GM12864 (cell line): ENCODE results near the gene NKD1.

Source experiments
- DNase-seq: peaks from one replicate; pipeline ENCODE4 v3.0.0-alpha.2; 2011; ENCODE audit warnings: low read depth
- H3K4me3 ChIP-seq: 2 replicates; pipeline ENCODE4 v1.5.1; 2011; ENCODE audit warnings: mild to moderate bottlenecking, low read depth, low read length, control low read depth
- CTCF ChIP-seq: IDR thresholded peaks from 2 replicates; pipeline ENCODE4 v1.5.1; 2011; ENCODE audit warnings: low read depth, mild to moderate bottlenecking, moderate library complexity, low read length, control low read depth, inconsistent platforms; ENCODE audit errors: missing control alignments

NKD1 gene

GRCh38 chr16:50531359-50531758 lies 16.8 kb upstream of the NKD1 start:
- no peak overlapping the region for H3K4me3 ChIP-seq
- DNase-seq: no peak
- TF ChIP-seq CTCF: no peak

DNA sequence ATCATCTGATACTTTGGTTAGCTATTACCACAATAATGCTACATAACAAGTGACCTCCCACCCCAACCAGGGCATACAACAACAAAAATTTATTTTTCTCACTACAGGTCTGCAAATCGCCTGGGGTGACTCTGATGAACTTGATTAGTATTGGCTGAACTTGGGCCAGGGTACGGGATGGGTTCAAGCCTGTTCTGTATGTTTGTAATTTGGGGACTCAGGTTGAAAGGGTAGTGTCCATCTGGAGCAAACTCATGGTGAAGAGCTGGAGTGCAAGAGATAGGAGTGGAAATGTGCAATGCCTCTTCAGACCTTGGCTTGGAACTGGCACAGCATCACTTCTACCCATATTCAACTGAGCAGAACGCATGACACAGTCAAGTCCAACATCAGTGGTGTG lies 16.3 kb upstream of the NKD1 start:
- no peak for DNase-seq
- TF ChIP-seq CTCF: no peak
- no peak overlapping the region for H3K4me3 ChIP-seq

- TF ChIP-seq CTCF: no peak
- DNase-seq: no peak
- no peak overlapping the region for H3K4me3 ChIP-seq
Measured at GRCh38 chr16:50532576-50532975, 15.6 kb upstream of the NKD1 start.

DNA sequence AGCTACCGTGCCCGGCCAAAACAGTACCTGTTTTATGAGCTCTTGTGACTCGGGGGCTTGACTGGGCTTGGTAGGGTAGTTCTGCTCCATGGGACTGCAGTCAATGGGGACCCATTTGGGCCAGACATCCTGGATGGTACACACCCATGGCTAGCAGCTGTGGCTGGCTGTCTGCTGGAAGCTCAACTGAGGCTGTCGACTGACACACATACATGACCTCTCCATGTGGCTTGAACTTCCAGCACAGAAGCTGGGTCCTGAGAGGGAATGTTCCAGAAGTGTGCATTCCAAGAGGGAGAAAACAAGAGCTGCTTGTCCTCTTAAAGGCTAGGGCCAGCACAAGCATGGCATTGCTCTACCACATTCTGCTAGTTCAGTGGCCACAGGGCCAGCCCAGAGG lies 14.9 kb upstream of the NKD1 start:
- no peak overlapping the region for H3K4me3 ChIP-seq
- TF ChIP-seq CTCF: no peak
- no peak for DNase-seq

DNA sequence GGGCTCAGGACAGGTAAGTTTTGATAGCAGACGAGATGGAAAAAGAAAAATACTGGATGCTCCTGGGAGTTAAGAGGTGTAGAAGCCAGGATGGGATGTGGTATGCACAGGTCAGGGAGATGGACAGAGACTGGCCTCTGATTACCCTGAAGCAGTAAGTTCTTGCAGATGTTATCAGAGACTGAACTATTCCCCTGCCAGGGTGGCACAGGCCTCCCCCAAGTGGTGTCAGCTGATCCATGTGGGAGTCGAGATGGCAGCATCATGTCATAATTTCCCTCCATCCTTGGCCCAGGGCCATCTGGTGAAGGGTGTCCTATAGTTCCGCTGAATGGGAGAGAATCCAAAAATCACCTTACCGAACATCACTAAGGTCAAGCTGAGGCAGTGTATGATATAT lies 14.1 kb upstream of the NKD1 start:
- no peak overlapping the region for H3K4me3 ChIP-seq
- no peak for TF ChIP-seq CTCF
- DNase-seq: no peak

DNA sequence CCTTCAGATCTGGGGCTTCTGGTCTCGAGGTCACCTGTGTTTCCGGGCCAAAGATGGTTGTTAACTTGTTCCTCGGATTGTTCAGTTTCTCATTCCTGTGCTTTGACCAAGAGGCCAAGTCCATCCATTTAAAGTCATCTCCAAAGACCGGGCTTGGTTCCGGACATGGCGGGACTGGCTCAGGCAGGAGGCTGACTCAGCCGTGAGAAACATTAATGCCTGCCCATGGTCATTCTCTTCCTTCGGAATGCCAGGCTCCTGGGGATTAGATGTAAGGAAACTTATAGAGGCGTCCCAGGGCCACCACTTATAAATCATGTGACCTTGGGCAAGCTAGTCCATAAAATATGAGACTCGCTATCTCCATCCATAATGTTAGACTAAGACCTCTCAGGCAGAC lies 13.6 kb upstream of the NKD1 start:
- TF ChIP-seq CTCF: no peak
- H3K4me3 ChIP-seq: no peak overlapping the region
- no peak for DNase-seq

GRCh38 chr16:50534958-50535357 lies 13.2 kb upstream of the NKD1 start:
- DNase-seq: no peak
- H3K4me3 ChIP-seq: no peak overlapping the region
- TF ChIP-seq CTCF: no peak
